HepG2 (cell line): ENCODE data around the gene CLDN19. TPM values are rescaled to one million over a fixed set of nuclear protein-coding genes. Genes with fewer than 3 reads are reported as not detected.
A peak's percentile ranks its signal among the peaks of the same experiment; 100 is the strongest.

Experiments used
- ATF3 ChIP-seq: sonication (generic); formaldehyde crosslinking; IDR thresholded peaks from 2 replicates; pipeline ENCODE4 v1.4.0; 2020; ENCODE audit warnings: missing genetic modification reagents
- DMAP1 ChIP-seq: IDR thresholded peaks from 2 replicates; pipeline ENCODE4 v1.6.1; 2016
- ELF3 ChIP-seq: IDR thresholded peaks from 2 replicates; pipeline ENCODE4 v1.6.1; 2016; ENCODE audit warnings: missing genetic modification reagents, missing compliant biosample characterization
- GMEB1 ChIP-seq: sonication (generic); formaldehyde crosslinking; IDR thresholded peaks from 2 replicates; pipeline ENCODE4 v1.5.1; 2020; ENCODE audit warnings: missing genetic modification reagents, mild to moderate bottlenecking, borderline replicate concordance
- HMGXB3 ChIP-seq: sonication (generic); formaldehyde crosslinking; IDR thresholded peaks from 2 replicates; pipeline ENCODE4 v1.4.0; 2020; ENCODE audit warnings: missing genetic modification reagents, borderline replicate concordance
- MYNN ChIP-seq: sonication (generic); formaldehyde crosslinking; IDR thresholded peaks from 2 replicates; pipeline ENCODE4 v1.4.0; 2020; ENCODE audit warnings: mild to moderate bottlenecking, low read depth, missing genetic modification reagents
- SOX13 ChIP-seq, 3 experiments: fragments of 450-650 bp in 1 of 3; sonication (generic) in 1 of 3; formaldehyde crosslinking in 1 of 3; IDR thresholded peaks in 2 of 3; conservative IDR thresholded peaks in 1 of 3; 2 replicates each; pipeline versions ENCODE4 v1.5.0 to v1.6.1; 2016 to 2020; ENCODE audit warnings: antibody characterized with exemption in 1 of 3, mild to moderate bottlenecking in 1 of 3, missing compliant biosample characterization in 1 of 3, missing genetic modification reagents in 1 of 3, moderate library complexity in 1 of 3
- ZBTB39 ChIP-seq: sonication (generic); formaldehyde crosslinking; IDR thresholded peaks from 2 replicates; pipeline ENCODE4 v1.5.0; 2020; ENCODE audit warnings: missing genetic modification reagents
- ZNF607 ChIP-seq: sonication (generic); formaldehyde crosslinking; IDR thresholded peaks from 2 replicates; pipeline ENCODE4 v1.5.1; 2020; ENCODE audit warnings: missing genetic modification reagents, mild to moderate bottlenecking, borderline replicate concordance
- ZNF652 ChIP-seq: IDR thresholded peaks from 2 replicates; pipeline ENCODE4 v1.6.1; 2016; ENCODE audit warnings: low read depth, borderline replicate concordance
- ZNF704 ChIP-seq: sonication (generic); formaldehyde crosslinking; IDR thresholded peaks from 2 replicates; pipeline ENCODE4 v1.8.1; 2023; ENCODE audit warnings: mild to moderate bottlenecking, inconsistent platforms, moderate library complexity, missing genetic modification reagents, borderline replicate concordance
- ZNF800 ChIP-seq: sonication (generic); formaldehyde crosslinking; IDR thresholded peaks from 2 replicates; pipeline ENCODE4 v1.4.0; 2020; ENCODE audit warnings: missing genetic modification reagents
- polyA plus RNA-seq, 8 experiments: library from polyadenylated mRNA; depleted of rRNA in 3 of 8; stranded (reverse) in 7 of 8; unstranded in 1 of 8; fragments of >200 nt; fragmentation: Illumina TruSeq in 4 of 8; extraction: Trizol in 4 of 8; gene quantifications; 2 replicates each; pipeline versions ENCODE4 v1.2.1 to v1.2.3, GENCODE V29; 2011 to 2016; ENCODE audit warnings: low read depth in 4 of 8, missing spikeins in 1 of 8, mixed read lengths in 1 of 8; ENCODE audit not compliant: insufficient read depth in 1 of 8
- total RNA-seq, 5 experiments: library from RNA; depleted of rRNA; stranded (reverse); fragments of >200 nt; fragmentation: Illumina TruSeq; extraction: Trizol; gene quantifications; 2 replicates each; pipeline ENCODE4 v1.2.3, GENCODE V29; 2016; ENCODE audit warnings: low read depth in 1 of 5

The CLDN19 gene
- total and polyA plus RNA-seq, 2 of the 13 experiments (the other 11 are each of a cell fraction or from before 2014, with no cell fraction given), result 5.0 to 7.6 TPM

GRCh38 chr1:42765832-42766740, 26.1 kb upstream of the CLDN19 start (continued):
- TF ChIP-seq GMEB1 (CRISPR knock-in tag), result no peak
- no peak for TF ChIP-seq ZBTB39 (CRISPR knock-in tag)
- TF ChIP-seq DMAP1 (CRISPR knock-in tag), result peak; percentile 38; the same call in 1 of the 2 replicates
- TF ChIP-seq ZNF607, result 0 out of 2 replicates have a peak, but pooled peaks have one; percentile 39
- no peak for TF ChIP-seq ZNF652 (CRISPR knock-in tag)
- peak; percentile 60 for TF ChIP-seq ELF3 (CRISPR knock-in tag)
- TF ChIP-seq HMGXB3 (CRISPR knock-in tag), result no peak
- no peak for TF ChIP-seq MYNN
- TF ChIP-seq ATF3 (CRISPR knock-in tag), result no peak
- TF ChIP-seq SOX13 (IDR thresholded peaks at IDR 0.05), result no peak
- no peak for TF ChIP-seq SOX13 (CRISPR knock-in tag; conservative IDR thresholded peaks at IDR 0.05 in 1 of 2, IDR thresholded peaks at IDR 0.05 in 1 of 2)
- no peak for TF ChIP-seq ZNF704 (CRISPR knock-in tag)
- TF ChIP-seq ZNF800 (CRISPR knock-in tag), result no peak
